GM20000 (cell line): Measurements from ENCODE around the gene CLEC4D.

ENCODE experiments used
- DNase-seq: peaks from one replicate; pipeline ENCODE4 v3.0.0; 2012; ENCODE audit warnings: low spot score
- TF ChIP-seq, protein P1 (sequence below): IDR thresholded peaks from 2 replicates; pipeline ENCODE4 v1.5.1; 2012; ENCODE audit warnings: mild to moderate bottlenecking, control low read depth; ENCODE audit errors: extremely low read depth, missing control alignments

CLEC4D gene

DNA sequence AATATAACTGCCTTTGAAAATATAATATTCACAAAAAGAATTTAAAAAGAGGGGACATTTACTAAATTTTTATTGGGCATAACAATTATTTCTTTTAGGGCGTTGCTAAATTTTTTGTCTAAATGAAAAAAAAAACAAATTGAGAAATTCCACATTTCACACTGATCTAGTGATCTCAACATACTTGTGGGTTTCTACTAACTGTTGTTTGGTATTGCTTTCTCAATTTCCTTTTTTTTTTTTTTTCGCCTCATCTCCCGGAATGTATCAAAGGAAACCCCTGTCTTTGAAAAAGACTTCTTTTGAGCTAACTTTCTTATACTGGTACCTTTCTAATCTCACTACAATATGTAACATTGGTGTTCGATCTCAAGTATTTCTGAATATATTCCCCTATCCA is at the start of gene CLEC4D:
TSS of gene CLEC4D (plus strand) at position 248 of the 400 bp plus-strand sequence. CDS start 230 bp downstream, outside the sequence.
- TF ChIP-seq, protein P1, sequence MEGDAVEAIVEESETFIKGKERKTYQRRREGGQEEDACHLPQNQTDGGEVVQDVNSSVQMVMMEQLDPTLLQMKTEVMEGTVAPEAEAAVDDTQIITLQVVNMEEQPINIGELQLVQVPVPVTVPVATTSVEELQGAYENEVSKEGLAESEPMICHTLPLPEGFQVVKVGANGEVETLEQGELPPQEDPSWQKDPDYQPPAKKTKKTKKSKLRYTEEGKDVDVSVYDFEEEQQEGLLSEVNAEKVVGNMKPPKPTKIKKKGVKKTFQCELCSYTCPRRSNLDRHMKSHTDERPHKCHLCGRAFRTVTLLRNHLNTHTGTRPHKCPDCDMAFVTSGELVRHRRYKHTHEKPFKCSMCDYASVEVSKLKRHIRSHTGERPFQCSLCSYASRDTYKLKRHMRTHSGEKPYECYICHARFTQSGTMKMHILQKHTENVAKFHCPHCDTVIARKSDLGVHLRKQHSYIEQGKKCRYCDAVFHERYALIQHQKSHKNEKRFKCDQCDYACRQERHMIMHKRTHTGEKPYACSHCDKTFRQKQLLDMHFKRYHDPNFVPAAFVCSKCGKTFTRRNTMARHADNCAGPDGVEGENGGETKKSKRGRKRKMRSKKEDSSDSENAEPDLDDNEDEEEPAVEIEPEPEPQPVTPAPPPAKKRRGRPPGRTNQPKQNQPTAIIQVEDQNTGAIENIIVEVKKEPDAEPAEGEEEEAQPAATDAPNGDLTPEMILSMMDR: no peak
- no peak for DNase-seq

DNA sequence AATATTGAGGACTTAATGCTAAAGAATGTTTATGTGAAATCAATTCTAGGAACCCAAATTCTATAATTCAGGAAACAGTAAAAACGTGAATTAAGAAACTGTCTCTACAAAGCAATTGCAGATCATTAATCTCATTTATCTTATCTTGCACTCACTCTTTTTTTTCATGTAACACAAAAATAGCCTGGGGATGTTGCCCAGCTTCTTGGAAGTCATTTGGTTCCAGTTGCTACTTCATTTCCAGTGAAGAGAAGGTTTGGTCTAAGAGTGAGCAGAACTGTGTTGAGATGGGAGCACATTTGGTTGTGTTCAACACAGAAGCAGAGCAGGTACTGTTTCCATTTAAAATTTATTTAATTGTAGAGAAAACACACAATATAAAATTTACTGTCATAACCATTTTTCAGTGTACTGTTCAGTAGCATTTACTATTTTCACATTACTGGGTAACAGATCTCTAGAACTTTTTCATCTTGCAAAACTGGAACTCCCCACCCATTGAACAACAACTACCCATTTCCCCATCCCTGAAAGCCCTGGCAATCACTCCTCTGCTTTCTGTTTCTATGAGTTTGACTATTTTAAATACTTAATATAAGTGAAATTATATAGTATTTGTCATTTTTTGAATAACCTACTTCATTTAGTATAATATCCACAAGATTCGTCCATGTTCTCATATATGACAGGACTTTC is 47.9 kb upstream of the CLEC4D start:
- no peak for DNase-seq
- TF ChIP-seq, protein P1: no peak

DNA sequence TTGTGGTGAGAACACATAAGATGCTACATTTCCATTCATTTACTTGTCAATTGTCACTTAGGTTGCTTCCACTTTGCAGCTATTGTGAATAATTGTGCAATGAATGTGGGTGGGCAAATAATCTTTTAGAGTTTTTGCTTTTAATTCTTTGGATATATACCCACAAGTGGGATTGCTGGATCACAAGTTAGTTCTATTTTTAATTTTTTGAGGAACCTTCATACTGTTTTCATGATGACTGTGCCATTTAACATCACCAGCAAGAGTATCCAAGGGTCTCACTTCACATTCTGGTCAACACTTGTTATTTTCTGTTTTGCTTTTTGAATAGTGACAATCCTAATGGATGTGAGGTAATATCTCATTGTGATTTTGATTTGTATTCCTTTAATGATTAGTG is 47.1 kb upstream of the CLEC4D start:
- TF ChIP-seq, protein P1: no peak
- DNase-seq: no peak

DNA sequence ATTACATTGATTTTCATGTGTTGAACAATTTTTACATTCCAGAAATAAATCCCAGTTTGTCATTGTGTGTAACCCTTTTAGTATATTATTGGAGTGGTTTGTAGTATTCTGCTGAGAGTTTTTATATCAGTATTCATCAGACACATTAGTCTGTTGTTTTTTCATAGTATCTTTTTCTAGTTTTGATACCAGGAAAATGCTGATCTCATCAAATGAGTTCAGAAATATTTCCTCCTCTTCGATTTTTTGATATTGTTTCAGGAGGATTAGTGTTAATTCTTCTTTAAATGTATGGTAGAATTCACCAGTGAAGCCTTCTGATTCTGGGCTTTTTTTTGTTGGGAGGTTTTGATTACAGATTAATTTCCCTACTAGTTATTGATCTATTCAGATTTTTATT is 42.2 kb upstream of the CLEC4D start:
- DNase-seq: no peak
- TF ChIP-seq, protein P1: no peak

DNA sequence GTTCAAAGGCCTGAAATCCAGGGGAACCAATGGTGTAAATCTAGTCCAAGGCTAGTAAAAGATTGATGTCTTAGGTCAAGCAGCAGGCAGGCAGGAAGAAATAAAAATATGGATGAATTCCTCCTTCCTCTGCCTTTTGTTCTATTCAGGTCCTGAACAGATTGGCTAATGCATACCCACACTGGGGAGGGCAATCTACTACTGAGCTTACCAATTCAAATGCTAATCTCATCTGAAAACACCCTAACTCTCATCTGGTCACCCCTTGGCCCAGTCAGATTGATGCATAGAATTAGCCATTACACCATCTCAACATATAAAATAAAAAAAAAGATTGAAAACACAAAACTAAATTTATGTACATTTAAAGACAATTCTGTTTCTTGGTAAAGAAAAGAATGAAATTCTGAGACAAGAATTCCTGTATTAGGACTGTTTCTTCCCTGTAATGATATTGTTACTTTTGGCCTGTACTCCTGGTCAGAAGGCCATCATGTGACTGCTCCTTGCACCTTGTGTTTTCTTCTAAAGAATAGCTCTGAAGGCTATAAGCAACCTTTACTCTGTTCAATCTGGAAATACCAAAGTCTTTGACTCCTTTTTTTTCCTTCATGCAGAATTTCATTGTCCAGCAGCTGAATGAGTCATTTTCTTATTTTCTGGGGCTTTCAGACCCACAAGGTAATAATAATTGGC is 37.6 kb upstream of the CLEC4D start:
- no peak for DNase-seq
- TF ChIP-seq, protein P1: no peak

DNA sequence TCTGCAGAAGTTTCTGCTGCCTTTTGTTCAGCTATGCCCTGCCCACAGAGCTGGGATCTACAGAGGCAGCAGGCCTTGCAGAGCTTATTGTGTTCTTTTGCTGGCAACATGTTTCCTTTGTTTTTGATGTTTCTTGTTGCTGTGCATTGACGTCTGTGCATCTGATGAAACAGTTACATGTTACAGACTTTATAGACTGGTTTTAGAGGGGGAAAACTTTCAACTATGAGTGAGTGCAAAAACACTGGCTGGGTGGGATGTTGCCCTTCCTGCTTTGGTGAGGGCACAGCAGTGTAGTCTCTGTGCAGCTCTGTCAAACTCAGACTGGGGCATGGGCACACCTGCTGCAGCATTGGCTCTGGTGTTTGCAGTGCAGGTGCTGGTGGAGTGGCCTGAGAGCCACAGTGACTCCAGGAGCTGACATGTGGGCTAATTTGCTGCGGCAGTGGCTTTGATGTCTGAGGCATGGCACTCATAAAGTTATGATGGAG is 30.7 kb upstream of the CLEC4D start:
- TF ChIP-seq, protein P1: no peak
- DNase-seq: no peak

DNA sequence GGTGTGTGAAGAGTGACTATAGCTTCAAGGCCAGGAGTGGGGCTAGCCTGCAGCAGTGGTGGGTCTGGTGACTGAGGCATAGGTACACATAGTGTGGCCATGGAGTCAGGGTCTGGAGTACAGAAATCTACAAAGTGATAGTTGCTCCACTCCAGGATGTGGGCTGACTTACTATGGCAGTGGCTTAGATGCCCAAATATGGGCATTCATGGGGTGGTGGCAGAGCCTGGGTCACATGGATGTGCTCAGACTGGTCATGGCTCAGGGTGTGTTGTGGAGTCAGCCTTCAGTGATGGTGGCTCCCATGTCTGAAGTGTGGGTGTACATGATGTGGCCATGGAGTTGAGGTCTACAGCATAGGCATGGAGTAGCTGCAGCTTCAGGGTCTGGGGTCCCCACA is 30.2 kb upstream of the CLEC4D start:
- TF ChIP-seq, protein P1: no peak
- DNase-seq: no peak
